LNCAP (cell line): ENCODE measurements around the gene SFXN3.

ENCODE experiments used
- TF ChIP-seq, protein P1 (sequence below): fragments of 450-650 bp; IDR thresholded peaks from 2 replicates; pipeline ENCODE4 v1.5.1; 2017; ENCODE audit warnings: mild to moderate bottlenecking

SFXN3 gene

DNA sequence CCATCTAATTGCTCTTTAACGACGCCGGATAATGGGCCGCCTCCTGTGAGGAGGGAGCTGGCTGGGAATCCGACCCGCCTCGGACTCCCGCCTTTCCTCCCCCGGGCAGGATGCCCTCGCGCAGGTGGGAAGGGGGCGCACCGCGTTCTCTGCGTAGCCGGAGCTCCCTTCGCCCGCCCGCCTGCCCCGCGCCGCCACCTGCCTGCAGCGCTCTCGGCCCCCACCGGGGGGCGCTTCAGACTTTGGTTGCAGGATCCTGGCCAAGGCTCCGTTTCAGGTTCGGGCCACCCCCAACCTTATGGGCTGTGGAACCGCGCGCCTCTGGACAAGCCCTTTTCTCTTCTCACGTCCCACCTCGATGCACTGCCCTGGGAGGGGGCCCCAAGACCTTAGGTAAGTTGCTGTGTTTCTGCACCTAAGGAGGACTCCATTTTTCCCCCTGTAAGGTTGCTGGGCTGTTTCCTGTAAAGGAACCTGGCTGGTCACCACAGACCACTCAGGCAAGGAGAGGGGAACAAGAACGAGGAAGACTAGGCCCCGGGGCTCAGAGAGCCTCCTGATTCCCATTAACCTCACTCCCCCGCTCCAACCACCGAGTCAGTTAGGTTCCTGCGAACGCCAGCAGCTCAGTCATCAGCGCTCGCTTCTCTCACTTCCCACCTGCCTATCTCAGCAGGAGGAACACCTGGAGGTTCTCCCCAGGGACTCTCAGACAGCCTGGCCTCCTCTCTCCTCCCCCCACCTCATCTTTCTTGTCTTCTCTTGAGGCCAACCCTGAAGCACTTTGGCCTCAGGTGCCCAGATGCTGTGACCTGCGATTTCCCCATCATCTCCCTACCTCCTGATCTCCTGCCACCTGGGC, 19.4 kb downstream of the SFXN3 start:
- TF ChIP-seq, protein P1, sequence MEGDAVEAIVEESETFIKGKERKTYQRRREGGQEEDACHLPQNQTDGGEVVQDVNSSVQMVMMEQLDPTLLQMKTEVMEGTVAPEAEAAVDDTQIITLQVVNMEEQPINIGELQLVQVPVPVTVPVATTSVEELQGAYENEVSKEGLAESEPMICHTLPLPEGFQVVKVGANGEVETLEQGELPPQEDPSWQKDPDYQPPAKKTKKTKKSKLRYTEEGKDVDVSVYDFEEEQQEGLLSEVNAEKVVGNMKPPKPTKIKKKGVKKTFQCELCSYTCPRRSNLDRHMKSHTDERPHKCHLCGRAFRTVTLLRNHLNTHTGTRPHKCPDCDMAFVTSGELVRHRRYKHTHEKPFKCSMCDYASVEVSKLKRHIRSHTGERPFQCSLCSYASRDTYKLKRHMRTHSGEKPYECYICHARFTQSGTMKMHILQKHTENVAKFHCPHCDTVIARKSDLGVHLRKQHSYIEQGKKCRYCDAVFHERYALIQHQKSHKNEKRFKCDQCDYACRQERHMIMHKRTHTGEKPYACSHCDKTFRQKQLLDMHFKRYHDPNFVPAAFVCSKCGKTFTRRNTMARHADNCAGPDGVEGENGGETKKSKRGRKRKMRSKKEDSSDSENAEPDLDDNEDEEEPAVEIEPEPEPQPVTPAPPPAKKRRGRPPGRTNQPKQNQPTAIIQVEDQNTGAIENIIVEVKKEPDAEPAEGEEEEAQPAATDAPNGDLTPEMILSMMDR = peak; percentile 57

DNA sequence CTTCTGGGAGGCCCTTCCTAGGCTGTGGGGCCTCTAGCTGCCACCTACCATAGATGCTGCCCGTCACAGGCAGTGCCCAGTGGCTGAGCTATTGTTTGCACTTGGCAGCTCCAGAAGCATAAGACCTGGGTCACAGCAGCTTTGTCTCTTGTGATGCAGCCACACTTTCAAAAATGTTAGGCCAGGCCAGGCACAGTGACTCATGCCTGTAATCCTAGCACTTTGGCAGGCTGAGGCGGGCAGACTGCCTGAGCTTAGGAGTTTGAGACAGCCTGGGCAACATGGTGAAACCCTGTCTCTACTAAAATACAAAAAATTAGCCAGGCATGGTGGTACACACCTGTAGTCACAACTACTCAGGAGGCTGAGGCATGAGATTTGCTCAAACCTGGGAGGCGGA, 21.3 kb downstream of the SFXN3 start:
- TF ChIP-seq, protein P1 = no peak

DNA sequence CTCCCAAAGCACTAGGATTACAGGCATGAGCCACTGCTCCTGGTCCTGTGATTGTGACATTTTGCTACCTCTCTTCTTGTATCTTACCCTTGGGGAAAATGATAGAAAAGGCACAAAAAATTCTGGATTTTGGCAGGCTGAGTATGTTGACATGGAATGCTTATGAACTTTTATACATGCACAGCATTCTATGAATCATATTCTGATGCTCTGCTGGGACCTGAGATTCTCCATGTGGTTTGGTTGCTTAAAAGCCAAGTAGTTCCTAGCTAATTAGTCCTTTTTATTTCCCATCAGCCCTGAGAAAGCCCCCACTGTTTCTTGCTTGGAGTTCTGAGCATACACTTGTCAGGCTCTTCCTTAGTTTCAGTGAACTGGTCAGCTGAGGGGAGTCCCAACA, 22.5 kb downstream of the SFXN3 start:
- TF ChIP-seq, protein P1 = no peak

DNA sequence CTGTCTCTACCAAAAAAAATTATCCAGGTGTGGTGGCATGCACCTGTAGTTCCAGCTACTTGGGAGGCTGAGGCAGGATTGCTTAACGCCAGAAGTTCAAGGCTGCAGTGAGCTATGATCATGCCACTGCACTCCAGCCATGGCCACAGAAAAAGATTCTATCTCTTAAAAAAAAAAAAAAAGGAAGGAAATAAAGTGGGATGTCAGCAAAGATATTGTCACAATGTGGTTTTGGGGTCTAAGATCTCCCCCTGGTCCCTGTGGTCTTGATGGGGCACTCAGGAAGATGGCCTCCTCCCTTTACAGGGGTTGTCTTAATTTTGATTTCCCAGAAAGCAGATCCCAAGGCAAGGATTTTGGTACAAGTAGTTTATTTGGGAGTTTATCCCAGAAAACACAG, 23.3 kb downstream of the SFXN3 start:
- TF ChIP-seq, protein P1 = no peak

DNA sequence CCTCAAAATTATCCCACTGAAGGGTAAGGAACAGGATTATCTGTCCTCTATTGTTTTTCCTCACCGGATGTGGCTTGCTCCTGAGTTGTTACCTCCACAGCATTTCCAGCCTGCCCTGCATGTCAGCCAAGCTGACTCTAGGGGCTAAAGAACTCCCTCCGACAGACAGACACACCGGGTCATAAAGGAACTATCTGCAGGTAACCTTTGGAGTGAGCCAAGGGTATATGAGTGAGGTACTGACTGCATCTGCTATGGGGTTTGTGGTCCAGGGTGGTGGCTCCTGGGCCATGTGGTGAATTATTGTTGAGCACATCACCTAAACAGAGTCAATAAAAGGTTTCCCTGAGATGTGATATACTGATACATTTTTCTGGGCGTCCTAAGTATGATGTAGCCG, 23.8 kb downstream of the SFXN3 start:
- TF ChIP-seq, protein P1 = no peak

DNA sequence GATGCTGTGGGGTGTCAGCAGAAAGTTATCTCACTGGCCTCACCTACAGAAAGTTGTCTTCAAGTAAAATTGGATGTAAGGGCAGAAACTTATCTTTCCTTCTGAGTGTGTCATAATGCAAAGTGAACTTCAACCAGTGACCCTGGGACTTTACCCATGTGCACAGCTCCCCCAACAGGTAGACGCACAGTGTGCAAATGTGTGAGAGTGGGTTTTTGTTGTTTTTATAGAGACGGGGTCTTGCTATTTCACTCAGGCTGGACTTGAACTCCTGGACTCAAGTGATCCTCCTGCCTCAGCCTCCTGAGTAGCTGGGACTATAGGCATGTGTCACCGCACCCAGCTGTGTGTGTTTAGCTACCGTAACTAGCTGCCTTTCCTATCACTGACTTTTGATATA, 24.4 kb downstream of the SFXN3 start:
- TF ChIP-seq, protein P1 = no peak

DNA sequence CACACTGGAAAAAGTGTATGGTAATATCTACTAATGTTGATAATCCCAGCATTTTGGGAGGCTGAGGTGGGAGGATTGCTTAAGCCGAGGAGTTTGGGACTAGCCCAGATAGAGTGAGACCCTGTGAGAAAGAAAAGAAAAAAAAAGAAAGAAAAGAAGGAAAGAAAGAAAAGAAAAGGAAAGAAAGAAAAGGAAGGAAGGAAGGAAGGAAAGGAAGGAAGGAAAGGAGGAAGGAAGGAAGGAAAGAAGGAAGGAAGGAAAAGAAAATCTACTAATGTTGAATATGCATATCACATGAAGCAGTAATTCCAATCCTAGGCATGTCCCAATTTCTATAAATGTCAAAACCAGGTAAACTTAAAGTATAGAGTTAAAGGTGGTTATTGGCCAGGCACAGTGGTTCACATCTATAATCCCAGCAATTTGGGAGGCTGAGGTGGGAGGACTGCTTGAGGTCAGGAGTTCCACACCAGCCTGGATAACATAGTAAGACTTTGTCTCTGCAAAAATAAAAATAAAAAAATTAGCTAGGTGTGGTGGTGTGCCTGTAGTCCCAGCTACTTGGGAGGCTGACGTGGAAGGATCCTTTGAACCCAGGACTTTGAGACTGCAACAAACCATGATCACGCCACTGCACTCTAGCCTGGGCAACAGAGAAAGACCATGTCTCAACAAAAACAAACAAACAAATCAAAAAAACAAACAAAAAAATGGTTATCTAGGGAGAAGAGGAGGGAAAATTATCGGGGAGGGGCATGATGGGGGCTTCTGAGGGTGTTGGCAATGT, 25.5 kb downstream of the SFXN3 start:
- TF ChIP-seq, protein P1 = no peak
